Smooth muscle cell (in vitro differentiated cells): ENCODE measurements around the gene SRGAP2B. TPM values are rescaled to one million over a fixed set of nuclear protein-coding genes. Genes with fewer than 3 reads are reported as not detected.
"Not testable (repeated sequence)": the region's sequence is repeated elsewhere in the genome, so short reads cannot be mapped to it uniquely, and the experiment has no call there.

ENCODE experiments used
- DNase-seq: peaks from one replicate; lab custom pipeline; 2025; ENCODE audit not compliant: unreplicated experiment; lab: John Stamatoyannopoulos, UW
- H2AFZ ChIP-seq: fragments of 200-600 bp; sonication (generic); 2 replicates; pipeline ENCODE4 v1.6.0; 2016; ENCODE audit warnings: antibody characterized with exemption, low read depth, mild to moderate bottlenecking
- H3F3A ChIP-seq: fragments of 200-600 bp; sonication (generic); 2 replicates; pipeline ENCODE4 v1.6.0; 2017; ENCODE audit warnings: antibody characterized with exemption, low read depth
- H3K27ac ChIP-seq: fragments of 200-600 bp; sonication (generic); 2 replicates; pipeline ENCODE4 v1.5.1; 2016; ENCODE audit warnings: low read depth, mild to moderate bottlenecking
- H3K27me3 ChIP-seq: fragments of 200-600 bp; sonication (generic); 2 replicates; pipeline ENCODE4 v1.6.1; 2016; ENCODE audit warnings: low read depth, mild to moderate bottlenecking
- H3K36me3 ChIP-seq: fragments of 200-600 bp; sonication (generic); 2 replicates; pipeline ENCODE4 v1.5.1; 2016; ENCODE audit warnings: low read depth
- H3K4me1 ChIP-seq: fragments of 200-600 bp; sonication (generic); 2 replicates; pipeline ENCODE4 v1.5.1; 2016; ENCODE audit warnings: low read depth
- H3K4me2 ChIP-seq: fragments of 200-600 bp; sonication (generic); 2 replicates; pipeline ENCODE4 v1.6.0; 2016; ENCODE audit warnings: mild to moderate bottlenecking
- H3K4me3 ChIP-seq: fragments of 200-600 bp; sonication (generic); 2 replicates; pipeline ENCODE4 v1.5.1; 2016; ENCODE audit warnings: mild to moderate bottlenecking
- H3K79me2 ChIP-seq: fragments of 200-600 bp; sonication (generic); 2 replicates; pipeline ENCODE4 v1.6.0; 2016; ENCODE audit warnings: low read depth, mild to moderate bottlenecking
- H3K9ac ChIP-seq: fragments of 200-600 bp; sonication (generic); 2 replicates; pipeline ENCODE4 v1.6.0; 2016; ENCODE audit warnings: low read depth
- H3K9me3 ChIP-seq: fragments of 200-600 bp; sonication (generic); replicated peaks from 2 replicates; pipeline ENCODE4 v1.5.1; 2016; ENCODE audit warnings: low read depth
- H4K20me1 ChIP-seq: fragments of 200-600 bp; sonication (generic); 2 replicates; pipeline ENCODE4 v1.6.0; 2016; ENCODE audit warnings: low read depth
- WGBS: methylation state at CpG from one replicate; pipeline ENCODE4 v1.1.7; 2016; ENCODE audit warnings: low lambda C conversion rate; 5-methylcytosine and 5-hydroxymethylcytosine counted together
- polyA plus RNA-seq: library from polyadenylated mRNA; unstranded; fragments of >200 nt; fragmentation: Nextera tagmentation; extraction: Ambion mirVana; gene quantifications from 2 replicates; pipeline ENCODE4 v1.2.1, GENCODE V29; 2016
- total RNA-seq: library from RNA; depleted of rRNA; stranded (reverse); fragments of >200 nt; gene quantifications from 2 replicates; pipeline ENCODE4 v1.2.3, GENCODE V29; 2014

Gene SRGAP2B
- total and polyA plus RNA-seq, 2 experiments from 2014 or later: 8.8 to 49.6 TPM

DNA sequence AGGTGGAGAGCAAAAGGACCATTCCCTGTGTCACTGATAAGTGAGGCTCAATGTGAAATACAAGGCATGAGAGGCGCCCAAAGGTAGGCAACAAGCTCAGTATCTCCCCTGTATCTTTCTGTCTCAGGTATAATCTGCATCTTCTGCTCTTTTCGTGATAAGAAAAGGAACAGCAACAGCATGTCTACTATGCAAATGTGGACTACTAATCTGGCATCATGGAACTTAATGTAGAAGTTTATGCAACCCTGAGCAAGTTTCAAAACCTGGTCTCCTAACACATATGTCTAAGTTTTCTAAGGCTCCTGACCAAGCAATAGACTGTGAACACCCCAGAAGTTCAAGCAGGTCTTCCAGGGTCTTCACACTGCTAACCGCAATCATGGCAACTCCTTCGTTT, 81.8 kb downstream of the SRGAP2B start:
- peaks cover 12% of the 10 kb centered on the region for H4K20me1 ChIP-seq
- H3K9me3 ChIP-seq, H3K36me3 ChIP-seq, H3K79me2 ChIP-seq, H3K27ac ChIP-seq, H3F3A ChIP-seq, H3K4me1 ChIP-seq, H2AFZ ChIP-seq, H3K27me3 ChIP-seq, H3K4me3 ChIP-seq, DNase-seq, H3K9ac ChIP-seq, H3K4me2 ChIP-seq: not testable (repeated sequence)
- 97% methylated on average over 3 of the region's 4 CpGs for WGBS

DNA sequence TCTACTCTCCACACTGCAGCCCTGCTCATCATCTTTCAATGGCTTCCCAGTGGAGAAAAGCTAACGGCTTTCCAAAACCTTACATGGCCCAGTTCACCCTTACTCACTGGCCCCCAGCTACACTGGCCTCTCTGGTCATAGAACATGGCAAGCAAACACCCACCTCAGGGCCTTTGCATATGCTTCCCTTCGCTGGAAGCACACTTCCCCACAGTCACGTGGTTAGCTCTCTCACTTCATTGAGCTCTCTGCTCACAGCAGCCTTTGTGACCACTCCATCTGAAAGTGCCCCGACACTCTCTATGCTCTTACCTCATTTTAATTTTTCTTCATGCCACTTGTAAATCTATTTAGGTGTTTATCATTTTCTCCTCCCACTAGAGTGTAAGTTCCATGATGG, 83.3 kb downstream of the SRGAP2B start:
- H3K27ac ChIP-seq, H3K4me2 ChIP-seq, H3K9me3 ChIP-seq, H2AFZ ChIP-seq, H3K79me2 ChIP-seq, H4K20me1 ChIP-seq, H3K9ac ChIP-seq, H3K27me3 ChIP-seq, H3K4me1 ChIP-seq, H3K4me3 ChIP-seq, DNase-seq, H3F3A ChIP-seq, H3K36me3 ChIP-seq: not testable (repeated sequence)
- WGBS: 98% methylated on average over 4 of the region's 4 CpGs

- not testable (repeated sequence) for H2AFZ ChIP-seq, H4K20me1 ChIP-seq, H3K27ac ChIP-seq, H3K9ac ChIP-seq, DNase-seq, H3K9me3 ChIP-seq, H3K4me1 ChIP-seq, H3F3A ChIP-seq, H3K27me3 ChIP-seq, H3K4me2 ChIP-seq, H3K4me3 ChIP-seq, H3K36me3 ChIP-seq, H3K79me2 ChIP-seq
- WGBS: 87% methylated on average over 2 of the region's 3 CpGs
Observed at GRCh38 chr1:145010580-145010979, 84.5 kb downstream of the SRGAP2B start.

- not testable (repeated sequence) for DNase-seq
Observed at GRCh38 chr1:145009928-145010327, 85.2 kb downstream of the SRGAP2B start.

GRCh38 chr1:145008388-145008787, 86.7 kb downstream of the SRGAP2B start:
- H3F3A ChIP-seq, H3K9me3 ChIP-seq, H3K9ac ChIP-seq, H3K4me2 ChIP-seq, H3K36me3 ChIP-seq, H4K20me1 ChIP-seq, H3K4me3 ChIP-seq, H3K4me1 ChIP-seq, DNase-seq, H3K79me2 ChIP-seq, H3K27me3 ChIP-seq, H2AFZ ChIP-seq, H3K27ac ChIP-seq: not testable (repeated sequence)
- no CpG with 5 or more reads among the region's 4 CpGs for WGBS

More at GRCh38 chr1:145009928-145010327, 85.2 kb downstream of the SRGAP2B start:
- not testable (repeated sequence) for H3K9ac ChIP-seq, H3K79me2 ChIP-seq, H2AFZ ChIP-seq, H3F3A ChIP-seq, H3K4me1 ChIP-seq, H3K27me3 ChIP-seq, H3K27ac ChIP-seq, H4K20me1 ChIP-seq, H3K4me3 ChIP-seq, H3K36me3 ChIP-seq, H3K4me2 ChIP-seq, H3K9me3 ChIP-seq
- WGBS: 28% methylated on average over 3 of the region's 3 CpGs

- not testable (repeated sequence) for H4K20me1 ChIP-seq, H2AFZ ChIP-seq, H3K27ac ChIP-seq, H3K9me3 ChIP-seq, H3K27me3 ChIP-seq, H3K4me2 ChIP-seq, H3K4me3 ChIP-seq, H3K79me2 ChIP-seq, H3K9ac ChIP-seq, H3K36me3 ChIP-seq, H3K4me1 ChIP-seq, DNase-seq, H3F3A ChIP-seq
- 74% methylated on average over 2 of the region's 3 CpGs for WGBS
Observed at GRCh38 chr1:145005142-145005541, 90.0 kb downstream of the SRGAP2B start.

GRCh38 chr1:145001381-145001780, 93.7 kb downstream of the SRGAP2B start:
- not testable (repeated sequence) for H3K27ac ChIP-seq, H2AFZ ChIP-seq, H3K79me2 ChIP-seq, H3K9me3 ChIP-seq, H3K4me3 ChIP-seq, H3K9ac ChIP-seq, H3K4me1 ChIP-seq, DNase-seq, H4K20me1 ChIP-seq, H3K4me2 ChIP-seq, H3K27me3 ChIP-seq, H3F3A ChIP-seq, H3K36me3 ChIP-seq
- 85% methylated on average over 2 of the region's 3 CpGs for WGBS

DNA sequence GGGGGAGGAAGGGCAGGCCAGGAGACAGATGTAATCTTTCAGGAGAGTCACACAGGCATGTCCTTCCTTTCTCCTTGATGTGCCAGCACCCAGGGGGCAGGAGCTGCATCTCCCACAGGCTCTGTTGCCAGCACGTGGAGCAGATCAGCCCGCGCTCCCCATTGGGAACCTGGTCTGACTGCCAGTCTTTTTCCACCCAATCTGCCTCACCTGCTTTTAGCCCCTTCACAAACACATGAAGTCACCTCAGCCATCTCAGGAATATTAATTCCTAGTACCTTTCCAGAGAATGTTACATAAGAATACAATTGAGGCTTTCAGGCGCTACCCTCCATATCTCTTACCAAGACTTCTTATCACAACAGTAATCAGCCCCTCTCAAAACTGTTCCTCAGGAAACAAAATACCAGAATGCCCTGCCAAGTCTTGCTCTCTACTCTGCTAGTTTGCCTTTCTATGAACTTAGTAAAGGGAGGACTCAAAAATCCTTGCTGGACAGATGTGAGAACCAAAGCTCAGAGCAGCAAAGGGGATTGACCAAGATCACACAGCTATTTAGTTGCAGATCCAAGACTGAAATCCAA, 94.3 kb downstream of the SRGAP2B start:
- H3K27me3 ChIP-seq: not testable (repeated sequence)
- WGBS: 90% methylated on average over 1 of the region's 4 CpGs

More for the DNA sequence above, 94.3 kb downstream of the SRGAP2B start:
- H3K9me3 ChIP-seq, H3K4me2 ChIP-seq, H3K4me1 ChIP-seq, H3K79me2 ChIP-seq, H3K4me3 ChIP-seq, H3F3A ChIP-seq, H4K20me1 ChIP-seq, H2AFZ ChIP-seq, H3K9ac ChIP-seq, H3K36me3 ChIP-seq, H3K27ac ChIP-seq, DNase-seq: not testable (repeated sequence)
